GM13976 (cell line): ENCODE results near the gene GAB2.

ENCODE experiments used
- DNase-seq: peaks from one replicate; pipeline ENCODE4 v3.0.0; 2012; ENCODE audit warnings: low spot score
- CTCF ChIP-seq: IDR thresholded peaks from 2 replicates; pipeline ENCODE4 v1.5.1; 2012; ENCODE audit warnings: borderline replicate concordance, mild to moderate bottlenecking; ENCODE audit not compliant: insufficient read depth; ENCODE audit errors: extremely low read depth, missing control alignments, control extremely low read depth
- in situ Hi-C: fragments of 300-500 bp; cut with MboI; formaldehyde crosslinking; loops from one replicate; pipeline ENCODE4 v1.12.0; 2022; ENCODE audit warnings: low sequenced_read_pairs, mixed read lengths, inconsistent platforms; ENCODE audit not compliant: unreplicated experiment

The GAB2 gene

GRCh38 chr11:78417888-78418583 is 416 bp upstream of the GAB2 start:
- DNase-seq = peak; percentile 88
- TF ChIP-seq CTCF = peak; percentile 34
- in situ Hi-C loops = loop anchor here (10.0 kb wide), 1 partner anchor 193 kb away; no protein-coding TSS in a partner anchor

GRCh38 chr11:78416285-78417174 is 1.1 kb downstream of the GAB2 start:
- in situ Hi-C loops = loop anchor here (10.0 kb wide), 1 partner anchor 192 kb away; no protein-coding TSS in a partner anchor
- peak; percentile 73 for TF ChIP-seq CTCF
- DNase-seq = peak; percentile 82

- DNase-seq = no peak
- TF ChIP-seq CTCF = no peak
- in situ Hi-C loops = loop anchor here (10.0 kb wide), 1 partner anchor 191 kb away; no protein-coding TSS in a partner anchor
These were observed 2.3 kb downstream of the GAB2 start for GRCh38 chr11:78415338-78415737.

GRCh38 chr11:78414321-78415051 is 3.1 kb downstream of the GAB2 start:
- DNase-seq = no peak
- in situ Hi-C loops = loop anchor here (5.0 to 10.0 kb wide), 2 partner anchors 148 to 190 kb away; no protein-coding TSS in a partner anchor
- TF ChIP-seq CTCF = peak; percentile 31

GRCh38 chr11:78408619-78409018 is 9.0 kb downstream of the GAB2 start:
- no peak for TF ChIP-seq CTCF
- in situ Hi-C loops = no loop called here
- no peak for DNase-seq
